ENCODE data around the gene SRGAP3.

DNA sequence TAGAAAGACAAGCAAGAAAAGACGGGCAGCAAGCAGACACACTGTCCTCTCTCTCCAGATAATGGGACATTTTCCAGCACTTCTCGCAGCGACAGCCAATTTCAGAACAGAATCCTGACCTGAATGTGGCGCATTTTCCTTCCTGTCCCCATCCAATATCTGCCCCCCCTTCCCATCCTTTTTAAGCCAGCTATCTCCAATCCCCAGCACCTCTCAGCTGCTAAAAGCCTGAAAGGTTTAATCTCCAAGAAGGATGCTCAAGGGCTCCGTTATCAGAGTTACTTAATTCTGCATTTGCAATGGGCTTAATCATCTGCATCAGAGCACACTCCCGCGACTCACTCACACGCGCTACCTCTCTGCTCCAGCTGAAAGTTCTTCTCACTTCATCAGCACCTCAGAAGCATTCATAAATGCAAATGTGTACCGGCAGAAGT lies 50.5 kb downstream of the SRGAP3 start:
- TF ChIP-seq REST (IDR thresholded peaks at IDR 0.05; ENCODE audit: low read depth) (no peak), EP300 (IDR thresholded peaks at IDR 0.05; ENCODE audit: borderline replicate concordance) (no peak), YY1 (IDR thresholded peaks at IDR 0.05; ENCODE audit: low read depth) (no peak), RAD21 (IDR thresholded peaks at IDR 0.05; ENCODE audit: low read depth) (no peak), USF1 (IDR thresholded peaks at IDR 0.05) (no peak), TAF1 (IDR thresholded peaks at IDR 0.05; ENCODE audit: low read depth) (no peak), CEBPB (IDR thresholded peaks at IDR 0.05) (no peak), FOXM1 (IDR thresholded peaks at IDR 0.05; ENCODE audit: borderline replicate concordance, low read depth) (no peak), TCF12 (IDR thresholded peaks at IDR 0.05; ENCODE audit: low read depth) (no peak), MAX (IDR thresholded peaks at IDR 0.05) (no peak), CREB1 (IDR thresholded peaks at IDR 0.05; ENCODE audit: low read depth) (no peak), EGR1 (IDR thresholded peaks at IDR 0.05) (no peak), TEAD4 (IDR thresholded peaks at IDR 0.05) (no peak)
